Endothelial cell (in vitro differentiated cells): ENCODE measurements around the gene UBE2L3. TPM values are rescaled to one million over a fixed set of nuclear protein-coding genes. Genes with fewer than 3 reads are reported as not detected.

Experiments
- DNase-seq: peaks from one replicate; pipeline ENCODE4 v3.0.0; 2021; ENCODE audit warnings: low spot score
- H3K27ac Mint-ChIP-seq: one replicate; pipeline ENCODE4 v1.8.0; 2021; ENCODE audit warnings: mixed read lengths, inconsistent platforms; ENCODE audit not compliant: unreplicated experiment
- H3K27me3 Mint-ChIP-seq: one replicate; pipeline ENCODE4 v1.8.0; 2021; ENCODE audit warnings: mild to moderate bottlenecking, moderate library complexity, mixed read lengths, inconsistent platforms; ENCODE audit not compliant: unreplicated experiment
- H3K36me3 Mint-ChIP-seq: one replicate; pipeline ENCODE4 v1.8.0; 2021; ENCODE audit warnings: mild to moderate bottlenecking, low read depth, mixed read lengths, inconsistent platforms; ENCODE audit not compliant: unreplicated experiment
- H3K4me1 Mint-ChIP-seq: one replicate; pipeline ENCODE4 v1.8.0; 2021; ENCODE audit warnings: mild to moderate bottlenecking, mixed read lengths, inconsistent platforms; ENCODE audit not compliant: unreplicated experiment
- H3K4me3 Mint-ChIP-seq: one replicate; pipeline ENCODE4 v1.8.0; 2021; ENCODE audit warnings: mild to moderate bottlenecking, mixed read lengths, inconsistent platforms; ENCODE audit not compliant: unreplicated experiment
- H3K9me3 Mint-ChIP-seq: one replicate; pipeline ENCODE4 v1.8.0; 2021; ENCODE audit warnings: mixed read lengths, inconsistent platforms; ENCODE audit not compliant: unreplicated experiment
- total RNA-seq: library from RNA; stranded (reverse); fragmentation: NEBNext Ultra II Directional; extraction: Animal tissue kit (Norgen Biotek cat#: 25700); gene quantifications from one replicate; pipeline ENCODE4 v1.2.1, GENCODE V29; 2021; ENCODE audit not compliant: unreplicated experiment
- TF ChIP-seq, protein P1 (sequence below): fragments of 200-600 bp; sonication (generic); IDR thresholded peaks from one replicate; pipeline ENCODE4 v1.5.0; 2021; ENCODE audit warnings: antibody characterized with exemption; ENCODE audit not compliant: unreplicated experiment

Gene UBE2L3
- total RNA-seq, 1 donor from 2014 or later = 62.2 TPM

DNA sequence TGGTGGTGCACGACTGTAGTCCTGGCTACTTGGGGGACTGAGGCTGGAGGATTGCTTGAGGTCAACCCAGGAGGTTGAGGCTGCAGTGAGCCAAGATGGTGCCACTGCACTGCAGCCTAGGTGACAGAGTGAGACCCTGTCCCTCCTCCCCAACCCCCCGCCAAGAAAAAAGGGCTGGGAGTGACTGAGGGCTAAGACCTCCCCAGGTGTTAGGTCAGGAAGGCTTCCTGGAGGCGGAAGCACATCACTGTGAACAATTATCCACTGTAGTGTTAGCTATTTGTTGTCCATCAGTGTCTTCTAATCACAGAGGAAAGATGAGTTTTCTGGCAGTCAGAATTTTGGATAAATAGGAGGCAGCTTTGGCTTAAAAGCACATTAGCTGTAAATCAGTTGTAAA is 53.5 kb downstream of the UBE2L3 start:
- Mint-ChIP-seq H3K4me1 (peaks cover 4% of the 10 kb centered on the region), H3K4me3 (no peak overlapping the region), H3K9me3 (no peaks in the 10 kb centered on the region), H3K27ac (no peak overlapping the region), H3K36me3 (peaks cover 16% of the 10 kb centered on the region), H3K27me3 (peaks cover 2% of the 10 kb centered on the region)
- DNase-seq = no peak
- TF ChIP-seq, protein P1, sequence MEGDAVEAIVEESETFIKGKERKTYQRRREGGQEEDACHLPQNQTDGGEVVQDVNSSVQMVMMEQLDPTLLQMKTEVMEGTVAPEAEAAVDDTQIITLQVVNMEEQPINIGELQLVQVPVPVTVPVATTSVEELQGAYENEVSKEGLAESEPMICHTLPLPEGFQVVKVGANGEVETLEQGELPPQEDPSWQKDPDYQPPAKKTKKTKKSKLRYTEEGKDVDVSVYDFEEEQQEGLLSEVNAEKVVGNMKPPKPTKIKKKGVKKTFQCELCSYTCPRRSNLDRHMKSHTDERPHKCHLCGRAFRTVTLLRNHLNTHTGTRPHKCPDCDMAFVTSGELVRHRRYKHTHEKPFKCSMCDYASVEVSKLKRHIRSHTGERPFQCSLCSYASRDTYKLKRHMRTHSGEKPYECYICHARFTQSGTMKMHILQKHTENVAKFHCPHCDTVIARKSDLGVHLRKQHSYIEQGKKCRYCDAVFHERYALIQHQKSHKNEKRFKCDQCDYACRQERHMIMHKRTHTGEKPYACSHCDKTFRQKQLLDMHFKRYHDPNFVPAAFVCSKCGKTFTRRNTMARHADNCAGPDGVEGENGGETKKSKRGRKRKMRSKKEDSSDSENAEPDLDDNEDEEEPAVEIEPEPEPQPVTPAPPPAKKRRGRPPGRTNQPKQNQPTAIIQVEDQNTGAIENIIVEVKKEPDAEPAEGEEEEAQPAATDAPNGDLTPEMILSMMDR = no peak

DNA sequence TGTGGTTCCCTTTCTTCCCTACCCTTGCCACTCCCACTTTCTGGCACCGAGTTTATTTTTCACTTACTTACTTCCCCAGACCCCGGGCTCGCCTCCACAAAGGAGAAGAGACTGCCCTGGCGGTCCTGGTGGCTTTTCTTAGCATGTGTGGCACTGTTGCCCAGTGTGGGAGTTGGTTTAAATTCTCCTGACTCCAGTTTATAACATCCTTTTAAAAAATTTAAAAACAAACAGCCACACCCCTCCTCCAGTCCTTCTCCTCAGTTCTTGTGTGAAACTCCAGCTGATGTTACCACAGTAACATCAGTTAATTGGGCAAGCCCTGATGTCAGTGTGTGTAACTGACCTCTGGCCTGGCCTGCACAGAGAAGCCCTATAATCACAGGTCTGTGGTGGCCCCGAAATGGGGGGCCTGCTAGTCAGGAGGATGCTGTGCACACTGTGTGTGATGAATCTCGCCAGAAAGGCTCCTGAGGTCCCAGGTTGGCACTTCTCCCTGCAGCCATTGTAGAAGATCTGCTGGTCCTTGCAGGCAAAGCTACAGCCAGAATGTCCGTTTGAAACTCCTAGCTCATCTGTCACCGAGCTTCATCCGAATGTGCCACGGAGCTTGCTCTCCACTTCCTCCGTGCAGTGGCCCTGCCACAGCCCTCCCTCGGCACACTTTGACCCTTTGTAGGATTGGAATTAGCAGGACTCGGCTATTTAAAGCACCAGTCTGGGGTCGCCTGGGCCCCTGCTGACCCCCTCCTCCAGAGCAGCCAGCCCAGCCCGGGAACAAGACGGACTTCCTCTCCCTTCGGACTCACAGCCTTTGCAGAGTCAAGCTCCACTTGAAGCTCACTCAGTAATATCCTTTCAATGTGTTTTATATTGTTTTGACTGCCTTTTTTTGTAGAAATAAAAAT is 54.8 kb downstream of the UBE2L3 start:
- no peak overlapping the region for H3K4me3 Mint-ChIP-seq
- peaks cover 4% of the 10 kb centered on the region for H3K27me3 Mint-ChIP-seq
- H3K36me3 Mint-ChIP-seq = peaks cover 14% of the 10 kb centered on the region
- peaks cover 4% of the 10 kb centered on the region for H3K4me1 Mint-ChIP-seq
- no peaks in the 10 kb centered on the region for H3K9me3 Mint-ChIP-seq
- H3K27ac Mint-ChIP-seq = no peak overlapping the region
- DNase-seq = no peak
- TF ChIP-seq, protein P1 = no peak

DNA sequence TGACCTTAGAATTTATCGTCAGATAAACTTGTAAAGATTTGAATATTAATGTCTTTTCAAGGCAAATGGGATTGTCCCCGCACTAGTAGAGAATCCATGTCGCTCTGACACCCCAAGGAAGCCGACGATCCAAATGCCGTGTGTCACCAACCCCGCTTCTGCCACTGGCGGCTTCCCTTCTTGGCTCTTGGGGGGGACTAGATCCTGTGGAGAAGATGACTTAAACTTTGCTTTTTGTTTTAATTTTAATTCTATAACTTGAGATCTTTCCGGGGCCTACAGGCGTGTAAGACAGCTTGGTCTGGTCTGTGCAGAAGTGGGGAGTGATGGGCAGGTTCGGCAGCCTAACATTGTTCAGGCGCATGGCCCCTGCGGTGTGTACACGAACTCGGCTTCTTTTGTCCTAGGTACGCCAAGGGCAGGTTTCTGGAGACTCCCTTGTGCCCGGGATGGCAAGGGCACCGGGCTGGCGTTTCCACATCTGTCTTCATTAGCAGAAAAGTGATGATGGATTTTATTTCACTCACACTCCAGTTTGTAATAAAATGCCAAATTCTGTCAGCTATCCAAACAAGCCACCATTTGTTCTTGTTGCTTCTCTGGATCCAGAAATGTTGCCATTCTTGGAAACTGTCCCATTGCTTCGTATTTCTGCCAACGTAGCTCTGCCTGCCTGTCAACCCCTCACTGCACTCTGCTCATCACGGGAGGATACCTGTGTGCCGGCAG is 55.6 kb downstream of the UBE2L3 start:
- Mint-ChIP-seq H3K4me1 (peaks cover 4% of the 10 kb centered on the region), H3K36me3 (peaks cover 18% of the 10 kb centered on the region), H3K27me3 (peaks cover 4% of the 10 kb centered on the region), H3K9me3 (no peaks in the 10 kb centered on the region), H3K27ac (no peak overlapping the region), H3K4me3 (no peak overlapping the region)
- no peak for DNase-seq
- TF ChIP-seq, protein P1 = no peak

DNA sequence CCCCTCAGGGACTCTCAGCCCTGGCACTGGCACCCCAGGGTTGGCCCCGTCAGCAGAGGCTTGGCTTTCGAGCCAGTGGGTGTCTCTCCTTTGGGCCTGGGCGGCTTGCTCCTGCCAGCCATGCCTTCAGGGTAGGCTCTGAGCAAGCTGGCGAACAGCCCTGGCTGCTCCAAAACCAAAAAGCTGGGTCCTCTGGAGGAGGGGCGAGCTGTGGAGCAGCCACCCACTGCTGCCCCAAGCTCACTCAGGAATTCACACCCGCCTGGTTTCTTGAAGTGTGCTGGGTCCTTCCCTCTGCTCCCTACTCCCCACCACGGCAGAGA is 56.1 kb downstream of the UBE2L3 start:
- H3K4me1 Mint-ChIP-seq = peaks cover 4% of the 10 kb centered on the region
- DNase-seq = no peak
- H3K9me3 Mint-ChIP-seq = no peaks in the 10 kb centered on the region
- TF ChIP-seq, protein P1 = no peak
- H3K4me3 Mint-ChIP-seq = no peak overlapping the region
- H3K27ac Mint-ChIP-seq = no peak overlapping the region
- peaks cover 4% of the 10 kb centered on the region for H3K27me3 Mint-ChIP-seq
- H3K36me3 Mint-ChIP-seq = peaks cover 21% of the 10 kb centered on the region
